Measurements from ENCODE around the gene MCTP1.
A peak's percentile ranks its signal among the peaks of the same experiment; 100 is the strongest.

MCTP1 gene

DNA sequence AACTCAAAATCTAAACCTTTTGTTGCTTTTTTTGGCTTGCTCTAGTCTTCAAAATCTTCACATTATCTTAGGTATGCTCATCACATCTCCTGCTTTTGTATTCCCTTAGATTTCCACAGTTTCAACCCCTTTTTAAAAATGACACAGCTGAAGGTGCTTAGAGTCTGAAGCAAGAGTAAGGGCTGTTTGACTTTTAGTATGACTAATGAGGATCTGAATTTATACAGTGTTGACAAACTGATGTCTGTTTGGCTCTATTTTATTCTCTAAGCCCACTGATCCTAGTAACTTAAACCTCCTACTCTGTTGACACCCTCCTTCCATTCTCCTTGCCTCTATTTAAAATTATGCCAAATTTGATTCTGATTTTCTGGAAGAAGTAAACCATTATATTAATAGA, 200.1 kb downstream of the MCTP1 start:
- H3K4me3 ChIP-seq (ENCODE audit: control insufficient read depth in 1 of 7, extremely low read depth in 1 of 7, insufficient read depth in 4 of 7, low read depth in 2 of 7, low read length in 6 of 7): no peak overlapping the region
- POLR2A ChIA-PET: no interaction called here
- H3K9me3 ChIP-seq (ENCODE audit: control extremely low read depth in 1 of 5, control insufficient read depth in 4 of 5, insufficient read depth in 2 of 5, low read depth in 1 of 5, low read length in 4 of 5): no peaks in the 10 kb centered on the region
- no peak for DNase-seq
- peaks cover 25 to 59% (median 46%) of the 10 kb centered on the region in 4 experiments for H3K4me1 ChIP-seq (ENCODE audit: control extremely low read depth in 1 of 4, control insufficient read depth in 4 of 4, insufficient read depth in 4 of 4, low read length in 3 of 4)
- H3K27me3 ChIP-seq (replicated peaks in 2 of 5; ENCODE audit: control insufficient read depth in 4 of 5, insufficient read depth in 5 of 5, low read length in 4 of 5): no peaks in the 10 kb centered on the region
- no peak overlapping the region for H3K27ac ChIP-seq (ENCODE audit: insufficient read depth in 1 of 2, low read depth in 1 of 2, low read length in 2 of 2, poor library complexity in 1 of 2, severe bottlenecking in 2 of 2)
- H3K36me3 ChIP-seq (ENCODE audit: control insufficient read depth in 4 of 4, insufficient read depth in 4 of 4, low read length in 3 of 4): no peaks in the 10 kb centered on the region
- CTCF ChIA-PET: interaction anchor here (0.6 kb wide), 1 partner anchor 640 kb away, joined by 3 read pairs; no protein-coding TSS in a partner anchor

DNA sequence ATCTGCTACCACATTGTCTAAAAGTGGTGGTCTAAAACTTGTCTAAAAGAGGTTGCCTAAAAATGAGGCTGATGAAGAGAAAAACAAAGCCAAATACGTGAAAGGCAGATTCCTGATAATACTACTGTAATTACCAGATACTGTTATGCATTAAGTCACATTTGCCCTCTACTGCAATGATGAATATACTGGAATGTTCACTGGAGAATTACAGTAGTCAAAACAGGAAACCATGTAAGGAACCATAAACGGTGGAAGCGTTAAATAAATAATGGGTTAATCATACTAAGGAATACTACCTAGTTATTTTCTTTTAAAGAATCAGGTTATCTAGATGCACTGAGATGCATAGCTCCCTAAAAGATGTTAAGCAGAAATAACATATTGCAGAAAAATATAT, 201.3 kb downstream of the MCTP1 start:
- CTCF ChIA-PET: no interaction called here
- Histone ChIP-seq H3K27ac (ENCODE audit: insufficient read depth in 1 of 2, low read depth in 1 of 2, low read length in 2 of 2, poor library complexity in 1 of 2, severe bottlenecking in 2 of 2) (no peak overlapping the region), H3K4me3 (ENCODE audit: control insufficient read depth in 1 of 7, extremely low read depth in 1 of 7, insufficient read depth in 4 of 7, low read depth in 2 of 7, low read length in 6 of 7) (no peak overlapping the region), H3K27me3 (replicated peaks in 2 of 5; ENCODE audit: control insufficient read depth in 4 of 5, insufficient read depth in 5 of 5, low read length in 4 of 5) (no peaks in the 10 kb centered on the region), H3K9me3 (ENCODE audit: control extremely low read depth in 1 of 5, control insufficient read depth in 4 of 5, insufficient read depth in 2 of 5, low read depth in 1 of 5, low read length in 4 of 5) (no peaks in the 10 kb centered on the region), H3K36me3 (ENCODE audit: control insufficient read depth in 4 of 4, insufficient read depth in 4 of 4, low read length in 3 of 4) (no peaks in the 10 kb centered on the region), H3K4me1 (ENCODE audit: control extremely low read depth in 1 of 4, control insufficient read depth in 4 of 4, insufficient read depth in 4 of 4, low read length in 3 of 4) (peaks cover 28 to 67% (median 52%) of the 10 kb centered on the region in 4 experiments)
- POLR2A ChIA-PET: no interaction called here
- WGBS (ENCODE audit: insufficient coverage): no CpG with 5 or more reads among the region's 3 CpGs
- DNase-seq: no peak

DNA sequence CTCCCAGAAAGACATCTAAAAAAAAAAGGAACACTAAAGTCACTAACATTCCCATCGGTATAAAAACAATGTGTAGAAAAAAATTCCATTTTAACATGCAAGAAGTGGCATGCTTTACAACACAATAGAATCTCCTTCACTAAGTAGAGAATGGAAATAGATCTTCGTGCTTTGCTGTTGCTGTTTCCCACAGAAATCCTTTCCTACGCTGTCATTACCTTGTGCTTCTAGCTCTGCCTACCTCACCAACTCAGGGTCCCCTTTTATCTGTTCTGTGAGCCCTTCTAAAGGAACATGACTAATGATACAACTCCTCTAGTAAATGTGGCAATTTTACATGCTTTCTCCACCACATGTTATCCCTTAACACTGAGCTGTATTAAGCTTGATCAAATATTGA, 202.9 kb downstream of the MCTP1 start:
- no peaks in the 10 kb centered on the region for H3K27me3 ChIP-seq (replicated peaks in 2 of 5; ENCODE audit: control insufficient read depth in 4 of 5, insufficient read depth in 5 of 5, low read length in 4 of 5)
- peak; percentile 17 to 76 (median 71) for DNase-seq
- ChIA-PET CTCF (interaction anchor here (1.5 to 2.5 kb wide), 3 partner anchors 10 to 113 kb away, joined by 5 to 7 read pairs (median 5); no protein-coding TSS in a partner anchor), POLR2A (interaction anchor here (0.6 kb wide), 1 partner anchor 10 kb away, joined by 7 read pairs; no protein-coding TSS in a partner anchor)
- H3K4me3 ChIP-seq (ENCODE audit: control insufficient read depth in 1 of 7, extremely low read depth in 1 of 7, insufficient read depth in 4 of 7, low read depth in 2 of 7, low read length in 6 of 7): peak overlapping the region in 6 of 7 experiments; percentile 72 to 97 (median 83)
- WGBS (ENCODE audit: insufficient coverage): 15% methylated on average over 2 of the region's 3 CpGs
- H3K4me1 ChIP-seq (ENCODE audit: control extremely low read depth in 1 of 4, control insufficient read depth in 4 of 4, insufficient read depth in 4 of 4, low read length in 3 of 4): peaks cover 13 to 51% (median 38%) of the 10 kb centered on the region in 4 experiments
- H3K36me3 ChIP-seq (ENCODE audit: control insufficient read depth in 4 of 4, insufficient read depth in 4 of 4, low read length in 3 of 4): no peaks in the 10 kb centered on the region
- no peaks in the 10 kb centered on the region for H3K9me3 ChIP-seq (ENCODE audit: control extremely low read depth in 1 of 5, control insufficient read depth in 4 of 5, insufficient read depth in 2 of 5, low read depth in 1 of 5, low read length in 4 of 5)
- peak overlapping the region; percentile 80 to 90 for H3K27ac ChIP-seq (ENCODE audit: insufficient read depth in 1 of 2, low read depth in 1 of 2, low read length in 2 of 2, poor library complexity in 1 of 2, severe bottlenecking in 2 of 2)

DNA sequence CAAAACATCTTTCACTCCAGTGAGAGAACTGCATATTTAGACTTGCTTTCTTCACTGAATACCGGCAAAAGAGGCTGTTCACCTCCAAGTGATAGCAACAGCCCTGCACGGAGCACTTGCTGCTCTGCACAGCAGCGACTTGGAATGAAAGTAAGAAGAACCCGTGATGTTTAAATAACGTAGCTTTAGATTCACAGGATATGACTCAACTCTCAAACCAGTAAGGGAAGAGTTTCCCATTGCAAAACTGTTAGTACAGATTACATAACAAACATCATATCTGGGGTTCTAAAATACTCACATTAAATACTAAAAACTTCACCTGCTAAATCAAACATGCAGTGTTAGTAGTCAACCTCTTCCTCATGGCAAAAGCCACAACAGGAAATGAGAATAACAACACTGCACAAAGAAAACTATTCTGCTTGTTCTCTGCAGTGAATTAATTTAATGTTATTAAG, 203.4 kb downstream of the MCTP1 start:
- peak overlapping the region in 6 of 7 experiments; percentile 72 to 97 (median 83) for H3K4me3 ChIP-seq (ENCODE audit: control insufficient read depth in 1 of 7, extremely low read depth in 1 of 7, insufficient read depth in 4 of 7, low read depth in 2 of 7, low read length in 6 of 7)
- CTCF ChIA-PET: interaction anchor here (1.0 to 2.5 kb wide), 6 partner anchors 10 to 191 kb away, joined by 3 to 7 read pairs (median 4); no protein-coding TSS in a partner anchor
- peaks cover 11 to 48% (median 34%) of the 10 kb centered on the region in 4 experiments for H3K4me1 ChIP-seq (ENCODE audit: control extremely low read depth in 1 of 4, control insufficient read depth in 4 of 4, insufficient read depth in 4 of 4, low read length in 3 of 4)
- H3K27ac ChIP-seq (ENCODE audit: insufficient read depth in 1 of 2, low read depth in 1 of 2, low read length in 2 of 2, poor library complexity in 1 of 2, severe bottlenecking in 2 of 2): peak overlapping the region; percentile 80 to 90
- POLR2A ChIA-PET: interaction anchor here (0.6 kb wide), 1 partner anchor 9 kb away, joined by 7 read pairs; no protein-coding TSS in a partner anchor
- DNase-seq: peak; percentile 84 to 93 (median 89)
- H3K9me3 ChIP-seq (ENCODE audit: control extremely low read depth in 1 of 5, control insufficient read depth in 4 of 5, insufficient read depth in 2 of 5, low read depth in 1 of 5, low read length in 4 of 5): no peaks in the 10 kb centered on the region
- WGBS (ENCODE audit: insufficient coverage): 0% methylated on average over 2 of the region's 5 CpGs
- H3K36me3 ChIP-seq (ENCODE audit: control insufficient read depth in 4 of 4, insufficient read depth in 4 of 4, low read length in 3 of 4): no peaks in the 10 kb centered on the region
- H3K27me3 ChIP-seq (replicated peaks in 2 of 5; ENCODE audit: control insufficient read depth in 4 of 5, insufficient read depth in 5 of 5, low read length in 4 of 5): no peaks in the 10 kb centered on the region

DNA sequence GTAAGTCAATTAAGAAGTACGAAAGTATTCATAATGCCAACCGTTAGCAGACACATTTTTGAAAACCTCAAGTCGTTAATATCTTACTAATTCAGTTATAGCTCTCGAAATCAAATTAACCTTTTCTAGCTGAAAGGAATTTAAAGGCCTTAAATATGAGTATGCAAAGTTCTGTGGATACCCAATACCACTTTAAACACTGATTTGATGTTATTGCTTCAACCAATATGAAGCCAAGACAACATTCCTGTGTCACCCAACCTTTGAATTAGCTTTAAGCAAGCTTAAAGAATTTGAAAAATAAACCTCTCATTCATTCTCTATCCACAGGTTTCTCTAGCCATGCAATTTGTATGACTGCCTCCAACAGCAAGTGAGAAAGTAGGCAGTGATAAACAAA, 204.5 kb downstream of the MCTP1 start:
- no peak for DNase-seq
- ChIA-PET CTCF (interaction anchor here (1.1 to 2.5 kb wide), 7 partner anchors 8 to 993 kb away, joined by 3 to 5 read pairs (median 3); no protein-coding TSS in a partner anchor), POLR2A (interaction anchor here (1.5 kb wide), 1 partner anchor 10 kb away, joined by 3 read pairs; no protein-coding TSS in a partner anchor)
- Histone ChIP-seq H3K27me3 (replicated peaks in 2 of 5; ENCODE audit: control insufficient read depth in 4 of 5, insufficient read depth in 5 of 5, low read length in 4 of 5) (no peaks in the 10 kb centered on the region), H3K36me3 (ENCODE audit: control insufficient read depth in 4 of 4, insufficient read depth in 4 of 4, low read length in 3 of 4) (no peaks in the 10 kb centered on the region), H3K4me1 (ENCODE audit: control extremely low read depth in 1 of 4, control insufficient read depth in 4 of 4, insufficient read depth in 4 of 4, low read length in 3 of 4) (peaks cover 11 to 53% (median 40%) of the 10 kb centered on the region in 4 experiments), H3K4me3 (ENCODE audit: control insufficient read depth in 1 of 7, extremely low read depth in 1 of 7, insufficient read depth in 4 of 7, low read depth in 2 of 7, low read length in 6 of 7) (peak overlapping the region in 6 of 7 experiments; percentile 72 to 97 (median 83)), H3K9me3 (ENCODE audit: control extremely low read depth in 1 of 5, control insufficient read depth in 4 of 5, insufficient read depth in 2 of 5, low read depth in 1 of 5, low read length in 4 of 5) (no peaks in the 10 kb centered on the region), H3K27ac (ENCODE audit: insufficient read depth in 1 of 2, low read depth in 1 of 2, low read length in 2 of 2, poor library complexity in 1 of 2, severe bottlenecking in 2 of 2) (peak overlapping the region; percentile 80 to 90)
- no CpG with 5 or more reads among the region's 4 CpGs for WGBS (ENCODE audit: insufficient coverage)

DNA sequence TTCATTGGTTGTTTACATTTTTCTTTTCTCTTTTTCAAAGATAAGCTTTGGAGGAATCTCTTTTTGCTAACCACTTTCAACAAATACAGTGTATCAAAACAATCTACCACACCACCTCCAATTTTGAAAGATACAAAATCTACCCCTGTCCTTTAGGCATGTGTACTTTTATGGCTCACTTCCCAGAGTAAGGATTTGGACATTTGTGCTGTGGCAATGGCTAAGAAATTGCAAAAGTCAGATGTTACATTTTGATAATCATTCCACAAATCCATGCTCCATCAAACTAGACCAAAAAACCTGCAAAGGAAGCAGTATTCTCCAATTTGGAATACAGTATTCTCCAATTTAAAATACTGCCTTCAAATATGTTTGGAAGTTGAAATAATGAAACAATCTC, 204.9 kb downstream of the MCTP1 start:
- POLR2A ChIA-PET: interaction anchor here (1.5 kb wide), 1 partner anchor 10 kb away, joined by 3 read pairs; no protein-coding TSS in a partner anchor
- CTCF ChIA-PET: interaction anchor here (1.1 to 2.5 kb wide), 7 partner anchors 8 to 993 kb away, joined by 3 to 5 read pairs (median 3); no protein-coding TSS in a partner anchor
- Histone ChIP-seq H3K9me3 (ENCODE audit: control extremely low read depth in 1 of 5, control insufficient read depth in 4 of 5, insufficient read depth in 2 of 5, low read depth in 1 of 5, low read length in 4 of 5) (no peaks in the 10 kb centered on the region), H3K27me3 (replicated peaks in 2 of 5; ENCODE audit: control insufficient read depth in 4 of 5, insufficient read depth in 5 of 5, low read length in 4 of 5) (no peaks in the 10 kb centered on the region), H3K4me1 (ENCODE audit: control extremely low read depth in 1 of 4, control insufficient read depth in 4 of 4, insufficient read depth in 4 of 4, low read length in 3 of 4) (peaks cover 11 to 55% (median 41%) of the 10 kb centered on the region in 4 experiments), H3K27ac (ENCODE audit: insufficient read depth in 1 of 2, low read depth in 1 of 2, low read length in 2 of 2, poor library complexity in 1 of 2, severe bottlenecking in 2 of 2) (peak overlapping the region; percentile 80 to 90), H3K36me3 (ENCODE audit: control insufficient read depth in 4 of 4, insufficient read depth in 4 of 4, low read length in 3 of 4) (no peaks in the 10 kb centered on the region), H3K4me3 (ENCODE audit: control insufficient read depth in 1 of 7, extremely low read depth in 1 of 7, insufficient read depth in 4 of 7, low read depth in 2 of 7, low read length in 6 of 7) (peak overlapping the region in 6 of 7 experiments; percentile 72 to 97 (median 83))
- no peak for DNase-seq

DNA sequence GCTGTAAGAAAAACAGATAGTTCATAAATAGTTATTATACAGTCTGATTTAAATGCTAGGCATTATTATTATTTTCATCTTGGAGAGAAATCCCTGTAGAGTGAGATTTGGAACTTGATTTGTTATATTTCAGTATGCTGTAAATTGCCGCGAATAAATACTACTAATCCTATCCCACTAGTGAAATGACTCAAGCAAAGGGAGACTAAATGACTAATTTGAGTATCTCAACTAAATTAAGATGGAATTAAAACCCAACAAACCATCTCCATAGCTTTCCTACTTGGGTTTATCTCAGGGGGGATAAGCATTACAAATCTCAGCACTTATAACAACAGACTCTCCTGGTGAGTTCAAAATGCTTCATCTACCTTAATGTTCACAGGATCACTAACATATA, 206.0 kb downstream of the MCTP1 start:
- CTCF ChIA-PET: interaction anchor here (1.1 to 1.6 kb wide), 2 partner anchors 10 to 81 kb away, joined by 3 to 5 read pairs; no protein-coding TSS in a partner anchor
- Histone ChIP-seq H3K4me1 (ENCODE audit: control extremely low read depth in 1 of 4, control insufficient read depth in 4 of 4, insufficient read depth in 4 of 4, low read length in 3 of 4) (peaks cover 11 to 55% (median 45%) of the 10 kb centered on the region in 4 experiments), H3K4me3 (ENCODE audit: control insufficient read depth in 1 of 7, extremely low read depth in 1 of 7, insufficient read depth in 4 of 7, low read depth in 2 of 7, low read length in 6 of 7) (peak overlapping the region in 4 of 7 experiments; percentile 49 to 97 (median 75)), H3K36me3 (ENCODE audit: control insufficient read depth in 4 of 4, insufficient read depth in 4 of 4, low read length in 3 of 4) (no peaks in the 10 kb centered on the region), H3K27ac (ENCODE audit: insufficient read depth in 1 of 2, low read depth in 1 of 2, low read length in 2 of 2, poor library complexity in 1 of 2, severe bottlenecking in 2 of 2) (no peak overlapping the region), H3K9me3 (ENCODE audit: control extremely low read depth in 1 of 5, control insufficient read depth in 4 of 5, insufficient read depth in 2 of 5, low read depth in 1 of 5, low read length in 4 of 5) (no peaks in the 10 kb centered on the region), H3K27me3 (replicated peaks in 2 of 5; ENCODE audit: control insufficient read depth in 4 of 5, insufficient read depth in 5 of 5, low read length in 4 of 5) (no peaks in the 10 kb centered on the region)
- DNase-seq: no peak
- POLR2A ChIA-PET: interaction anchor here (1.5 kb wide), 1 partner anchor 9 kb away, joined by 3 read pairs; no protein-coding TSS in a partner anchor
- WGBS (ENCODE audit: insufficient coverage): no CpG with 5 or more reads among the region's 2 CpGs
